ENCODE data around the gene NHERF1. TPM values are rescaled to one million over a fixed set of nuclear protein-coding genes. Genes with fewer than 3 reads are reported as not detected.
A peak's percentile ranks its signal among the peaks of the same experiment; 100 is the strongest.

NHERF1 gene
- 10 to 100 TPM; 21.1 to 53.8 (median 42.0) TPM for total RNA-seq

- DNase-seq (ENCODE audit: low spot score in 2 of 2) = peak; percentile 94 to 96
- 2% methylated on average over 9 of the region's 90 CpGs for WGBS
These were observed at the start of gene NHERF1 for GRCh38 chr17:74748529-74749278. Gene NHERF1, plus strand, starts transcription at chr17:74748628. Its CDS starts 219 bp downstream, at chr17:74748847.

GRCh38 chr17:74699236-74699635 lies 49.2 kb upstream of the NHERF1 start:
- Histone ChIP-seq H3K9me3 (no peaks in the 10 kb centered on the region), H3K36me3 (no peaks in the 10 kb centered on the region), H3K27ac (no peak overlapping the region), H3K4me1 (no peaks in the 10 kb centered on the region), H3K27me3 (peaks cover 17% of the 10 kb centered on the region), H3K4me3 (no peak overlapping the region)
- no peak for DNase-seq (ENCODE audit: low spot score in 2 of 2)
- no peak for TF ChIP-seq POLR2A (IDR thresholded peaks at IDR 0.05)
- no peak for TF ChIP-seq EP300 (IDR thresholded peaks at IDR 0.05)
- no peak for TF ChIP-seq CTCF (IDR thresholded peaks at IDR 0.05)
- no peak for TF ChIP-seq POLR2AphosphoS5 (IDR thresholded peaks at IDR 0.05)
- 69% methylated on average over 9 of the region's 9 CpGs for WGBS

More at GRCh38 chr17:74748529-74749278, at the start of gene NHERF1:
- Histone ChIP-seq H3K36me3 (no peaks in the 10 kb centered on the region), H3K4me3 (peak within 1 kb of the TSS; percentile 84), H3K27ac (peak within 1 kb of the TSS; percentile 77), H3K4me1 (peaks cover 72% of the 10 kb centered on the region), H3K9me3 (no peaks in the 10 kb centered on the region), H3K27me3 (no peaks in the 10 kb centered on the region)
- TF ChIP-seq POLR2A (IDR thresholded peaks at IDR 0.05) (peak; percentile 74 to 94), EP300 (IDR thresholded peaks at IDR 0.05) (no peak), POLR2AphosphoS5 (IDR thresholded peaks at IDR 0.05) (peak in 2 of 3 donors; percentile 61 to 66)

GRCh38 chr17:74702116-74702871 lies 46.1 kb upstream of the NHERF1 start:
- 79% methylated on average over 9 of the region's 9 CpGs for WGBS
- H3K4me1 ChIP-seq = no peaks in the 10 kb centered on the region
- no peak for TF ChIP-seq POLR2A (IDR thresholded peaks at IDR 0.05)
- no peak overlapping the region for H3K27ac ChIP-seq
- no peak for DNase-seq (ENCODE audit: low spot score in 2 of 2)
- no peaks in the 10 kb centered on the region for H3K9me3 ChIP-seq
- H3K27me3 ChIP-seq = peaks cover 15% of the 10 kb centered on the region
- H3K4me3 ChIP-seq = no peak overlapping the region
- H3K36me3 ChIP-seq = no peaks in the 10 kb centered on the region

GRCh38 chr17:74703311-74703710 lies 45.1 kb upstream of the NHERF1 start:
- TF ChIP-seq POLR2A (IDR thresholded peaks at IDR 0.05) (no peak), CTCF (IDR thresholded peaks at IDR 0.05) (no peak), EP300 (IDR thresholded peaks at IDR 0.05) (no peak), POLR2AphosphoS5 (IDR thresholded peaks at IDR 0.05) (no peak)
- no peak for DNase-seq (ENCODE audit: low spot score in 2 of 2)
- 58% methylated on average over 2 of the region's 2 CpGs for WGBS
- Histone ChIP-seq H3K27ac (no peak overlapping the region), H3K27me3 (peaks cover 15% of the 10 kb centered on the region), H3K4me1 (no peaks in the 10 kb centered on the region), H3K36me3 (no peaks in the 10 kb centered on the region), H3K4me3 (no peak overlapping the region), H3K9me3 (no peaks in the 10 kb centered on the region)

- no peaks in the 10 kb centered on the region for H3K36me3 ChIP-seq
- peaks cover 18% of the 10 kb centered on the region for H3K27me3 ChIP-seq
- DNase-seq (ENCODE audit: low spot score in 2 of 2) = no peak
- no peak for TF ChIP-seq CTCF (IDR thresholded peaks at IDR 0.05)
- no peak for TF ChIP-seq POLR2AphosphoS5 (IDR thresholded peaks at IDR 0.05)
- no peak for TF ChIP-seq EP300 (IDR thresholded peaks at IDR 0.05)
- TF ChIP-seq POLR2A (IDR thresholded peaks at IDR 0.05) = no peak
- no peak overlapping the region for H3K4me3 ChIP-seq
- no peak overlapping the region for H3K27ac ChIP-seq
- H3K4me1 ChIP-seq = no peaks in the 10 kb centered on the region
- no peaks in the 10 kb centered on the region for H3K9me3 ChIP-seq
- WGBS = 88% methylated on average over 8 of the region's 8 CpGs
These were observed 43.9 kb upstream of the NHERF1 start for GRCh38 chr17:74704544-74704943.

Measured in suprapubic skin (tissue), 4 donors.